Ovary (tissue), 9 donors: Measurements from ENCODE around the gene KLHL22. TPM values are rescaled to one million over a fixed set of nuclear protein-coding genes. Genes with fewer than 3 reads are reported as not detected.

Experiments used
- DNase-seq, 5 donors: peaks; one replicate each; pipeline ENCODE4 v3.0.0-alpha.2; 2019 to 2020
- H3K27ac ChIP-seq, 2 donors: fragments of 200-600 bp; one replicate each; pipeline versions ENCODE4 v1.5.1 to v1.8.0; 2019 to 2022
- H3K27me3 ChIP-seq: fragments of 200-600 bp; one replicate; pipeline ENCODE4 v1.8.0; 2022
- H3K36me3 ChIP-seq: fragments of 200-600 bp; sonication (generic); one replicate; pipeline ENCODE4 v1.5.1; 2019
- H3K4me1 ChIP-seq: one replicate; pipeline ENCODE4 v1.8.1; 2013; ENCODE audit warnings: mild to moderate bottlenecking, moderate library complexity; ENCODE audit not compliant: insufficient read depth
- H3K4me3 ChIP-seq: fragments of 200-600 bp; sonication (generic); one replicate; pipeline ENCODE4 v1.5.1; 2017
- H3K9me3 ChIP-seq, 2 donors: fragments of 200-600 bp in 1 of 2; sonication (generic) in 1 of 2; one replicate each; pipeline versions ENCODE4 v1.5.1 to v1.8.1; 2013 to 2019; ENCODE audit warnings: mild to moderate bottlenecking in 1 of 2, moderate library complexity in 1 of 2
- EP300 ChIP-seq: sonication (generic); formaldehyde crosslinking; IDR thresholded peaks from one replicate; pipeline ENCODE4 v1.6.1; 2017; ENCODE audit warnings: antibody characterized with exemption
- POLR2A ChIP-seq: fragments of 450-650 bp; IDR thresholded peaks from one replicate; pipeline ENCODE4 v1.6.1; 2017; ENCODE audit warnings: antibody characterized with exemption, mild to moderate bottlenecking, moderate library complexity
- WGBS, 3 donors: extraction: QIAGEN DNeasy Blood & Tissue Kit in 1 of 3; methylation state at CpG; one replicate each; pipeline versions ENCODE4 v1.1.5 to v1.1.7; 2013 to 2017; 5-methylcytosine and 5-hydroxymethylcytosine counted together
- intact Hi-C, 4 donors: fragments of 100-400 bp; cut with DNase I; formaldehyde crosslinking; loops; one replicate each; pipeline versions ENCODE4 v1.11.0 to v1.15.1; 2022 to 2023
- polyA plus RNA-seq, 2 donors: library from polyadenylated mRNA; stranded (reverse); fragments of 200-250 nt in 1 of 2; fragments of 350-450 nt in 1 of 2; fragmentation: Illumina TruSeq in 1 of 2; extraction: RNeasy Lipid Tissue Mini Kit (QIAGEN cat#74804) in 1 of 2; gene quantifications; one replicate each; pipeline ENCODE4 v1.2.3, GENCODE V29; 2013 to 2014
- total RNA-seq, 7 donors: library from RNA; depleted of rRNA in 2 of 7; stranded (reverse); fragments of >200 nt in 2 of 7; fragmentation: NEBNext Ultra II Directional in 3 of 7; extraction: Animal tissue kit (Norgen Biotek cat#: 25700) in 3 of 7; gene quantifications; one replicate each; pipeline versions ENCODE4 v1.1.0 to v1.2.4, GENCODE V29; 2016 to 2023
- TF ChIP-seq, protein P1 (sequence below), 3 donors: fragments of 450-650 bp in 2 of 3; fragments of 200-600 bp in 1 of 3; IDR thresholded peaks; one replicate each; pipeline versions ENCODE4 v1.5.1 to v1.8.0; 2016 to 2022; ENCODE audit warnings: antibody characterized with exemption in 3 of 3, mild to moderate bottlenecking in 1 of 3
- donor health status: DM: no; HTN: no; CAD: no; lungs with moderate emphysema.
- donor health status: DM: no; HTN: no; CAD: no.
- donor health status: Bipolar disorder and iron deficiency.
- donor health status: DM: yes; HTN: yes; CAD: no.
- donor health status: DM: no; HTN: no; CAD: no.
- donor health status: DM: yes; HTN: yes; CAD: no.

The KLHL22 gene
- total and polyA plus RNA-seq, 9 donors = 24.6 to 42.9 (median 28.7) TPM

DNA sequence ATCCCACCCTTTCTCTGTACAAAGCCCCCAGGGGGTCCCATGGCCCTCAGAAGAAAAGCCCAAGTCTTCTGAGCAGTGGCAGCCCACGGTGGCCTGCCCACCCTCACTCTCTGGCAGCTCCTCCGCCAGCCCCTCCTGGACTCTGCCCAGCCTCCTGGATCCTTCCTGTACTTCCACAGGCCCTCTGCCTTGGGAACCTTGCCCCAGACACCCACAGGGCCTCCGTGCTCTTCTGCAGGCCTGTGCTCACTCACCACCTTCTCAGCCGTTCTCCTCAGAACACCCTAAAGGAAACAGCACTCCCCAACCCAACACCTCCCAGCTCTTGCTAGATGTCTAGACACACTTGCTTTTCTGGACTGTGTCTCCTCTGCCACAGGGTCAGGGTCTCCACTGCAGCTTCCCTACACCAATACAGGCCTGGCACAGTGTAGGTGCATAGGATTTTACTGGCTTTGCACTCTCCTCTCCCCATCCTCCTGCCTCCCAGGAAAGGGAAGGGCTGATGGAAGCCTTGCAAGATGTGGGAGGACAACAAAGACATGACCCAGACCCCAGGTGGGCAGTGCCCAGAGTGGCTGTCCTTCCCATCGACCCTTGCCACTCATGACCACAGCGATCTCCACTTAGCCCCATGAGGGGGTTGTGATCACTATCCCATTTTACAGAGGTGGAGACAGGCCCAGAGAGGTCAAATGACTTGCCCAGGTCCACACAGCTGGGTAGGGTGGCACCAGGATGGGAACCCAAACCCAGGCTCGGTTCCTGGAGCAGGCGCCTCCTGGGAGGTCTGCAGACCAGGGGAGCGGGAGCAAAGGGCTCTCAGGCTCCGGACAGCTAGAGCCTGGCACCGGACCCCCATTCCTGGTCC is 59.9 kb downstream of the KLHL22 start:
- peak in 2 of 5 donors; percentile 18 to 44 for DNase-seq
- TF ChIP-seq, protein P1, sequence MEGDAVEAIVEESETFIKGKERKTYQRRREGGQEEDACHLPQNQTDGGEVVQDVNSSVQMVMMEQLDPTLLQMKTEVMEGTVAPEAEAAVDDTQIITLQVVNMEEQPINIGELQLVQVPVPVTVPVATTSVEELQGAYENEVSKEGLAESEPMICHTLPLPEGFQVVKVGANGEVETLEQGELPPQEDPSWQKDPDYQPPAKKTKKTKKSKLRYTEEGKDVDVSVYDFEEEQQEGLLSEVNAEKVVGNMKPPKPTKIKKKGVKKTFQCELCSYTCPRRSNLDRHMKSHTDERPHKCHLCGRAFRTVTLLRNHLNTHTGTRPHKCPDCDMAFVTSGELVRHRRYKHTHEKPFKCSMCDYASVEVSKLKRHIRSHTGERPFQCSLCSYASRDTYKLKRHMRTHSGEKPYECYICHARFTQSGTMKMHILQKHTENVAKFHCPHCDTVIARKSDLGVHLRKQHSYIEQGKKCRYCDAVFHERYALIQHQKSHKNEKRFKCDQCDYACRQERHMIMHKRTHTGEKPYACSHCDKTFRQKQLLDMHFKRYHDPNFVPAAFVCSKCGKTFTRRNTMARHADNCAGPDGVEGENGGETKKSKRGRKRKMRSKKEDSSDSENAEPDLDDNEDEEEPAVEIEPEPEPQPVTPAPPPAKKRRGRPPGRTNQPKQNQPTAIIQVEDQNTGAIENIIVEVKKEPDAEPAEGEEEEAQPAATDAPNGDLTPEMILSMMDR (IDR thresholded peaks at IDR 0.05) = no peak
- TF ChIP-seq EP300 (no peak), POLR2A (no peak)
- intact Hi-C loops = loop anchor here in 1 of 4 donors (2.0 kb wide), 1 partner anchor 15 kb away; no protein-coding TSS in a partner anchor
- Histone ChIP-seq H3K36me3 (no peaks in the 10 kb centered on the region), H3K27me3 (no peaks in the 10 kb centered on the region), H3K27ac (no peak overlapping the region), H3K9me3 (no peaks in the 10 kb centered on the region), H3K4me1 (peaks cover 15% of the 10 kb centered on the region), H3K4me3 (peak overlapping the region; percentile 81)
- 16 to 27% (median 21%) methylated on average over 10 to 11 of the region's 11 CpGs for WGBS, 3 donors

DNA sequence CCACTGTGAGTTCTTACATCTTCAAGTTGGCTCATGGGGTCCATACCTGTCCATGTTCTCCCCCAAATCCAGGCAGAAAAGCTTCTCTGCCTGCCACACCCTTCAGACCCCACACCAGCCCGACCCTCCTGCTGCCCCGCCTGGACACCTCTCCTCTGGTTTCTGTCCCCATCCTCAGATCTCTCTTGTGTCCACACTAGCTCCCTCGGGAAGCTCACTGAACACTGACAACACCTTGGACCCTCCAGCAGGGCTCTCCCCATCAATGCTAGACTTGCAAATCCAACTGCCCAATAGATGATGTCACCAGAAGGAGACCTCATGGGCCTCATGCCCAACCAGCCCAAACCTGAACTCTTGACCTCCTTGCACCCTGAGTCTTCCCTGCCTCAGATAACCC is 60.8 kb downstream of the KLHL22 start:
- DNase-seq = peak in 2 of 5 donors; percentile 16 to 31
- H3K4me1 ChIP-seq = peaks cover 15% of the 10 kb centered on the region
- TF ChIP-seq EP300 (no peak), POLR2A (no peak)
- TF ChIP-seq, protein P1 (IDR thresholded peaks at IDR 0.05) = no peak
- no peaks in the 10 kb centered on the region for H3K27me3 ChIP-seq
- H3K36me3 ChIP-seq = no peaks in the 10 kb centered on the region
- intact Hi-C loops = no loop called here
- no peak overlapping the region for H3K4me3 ChIP-seq
- WGBS, 3 donors = 86 to 93% (median 90%) methylated on average over 3 of the region's 3 CpGs
- H3K27ac ChIP-seq = no peak overlapping the region
- no peaks in the 10 kb centered on the region for H3K9me3 ChIP-seq

DNA sequence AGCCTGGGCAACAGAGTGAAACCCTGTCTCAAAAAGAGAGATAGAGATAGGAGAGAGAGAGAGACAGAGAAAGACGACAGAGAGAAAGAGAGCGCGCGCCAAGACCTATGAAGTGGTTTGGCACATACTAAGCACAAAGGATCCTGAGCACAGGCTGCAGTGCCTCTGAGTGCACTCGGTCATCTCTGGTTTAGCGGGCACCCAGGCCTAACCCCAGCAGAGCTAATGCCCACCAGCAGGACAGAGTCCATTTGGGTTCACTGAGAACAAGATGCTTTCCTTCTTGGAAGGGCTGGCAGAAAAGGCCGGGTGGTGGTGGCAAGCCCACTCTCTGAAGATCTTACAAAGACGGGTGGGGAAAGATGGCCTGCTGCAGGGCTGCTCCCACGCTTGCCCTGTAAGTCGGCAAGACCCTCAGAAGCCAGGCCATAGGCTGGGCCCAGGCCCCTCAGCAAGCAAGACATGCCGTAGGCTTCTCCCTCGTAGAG is 61.3 kb downstream of the KLHL22 start:
- Histone ChIP-seq H3K27me3 (no peaks in the 10 kb centered on the region), H3K4me3 (no peak overlapping the region), H3K36me3 (no peaks in the 10 kb centered on the region), H3K27ac (no peak overlapping the region), H3K9me3 (no peaks in the 10 kb centered on the region), H3K4me1 (peaks cover 15% of the 10 kb centered on the region)
- 83 to 89% (median 87%) methylated on average over 12 of the region's 12 CpGs for WGBS, 3 donors
- DNase-seq = peak in 2 of 5 donors; percentile 13 to 31
- no peak for TF ChIP-seq POLR2A
- no peak for TF ChIP-seq EP300
- TF ChIP-seq, protein P1 (IDR thresholded peaks at IDR 0.05) = no peak
- intact Hi-C loops = no loop called here

DNA sequence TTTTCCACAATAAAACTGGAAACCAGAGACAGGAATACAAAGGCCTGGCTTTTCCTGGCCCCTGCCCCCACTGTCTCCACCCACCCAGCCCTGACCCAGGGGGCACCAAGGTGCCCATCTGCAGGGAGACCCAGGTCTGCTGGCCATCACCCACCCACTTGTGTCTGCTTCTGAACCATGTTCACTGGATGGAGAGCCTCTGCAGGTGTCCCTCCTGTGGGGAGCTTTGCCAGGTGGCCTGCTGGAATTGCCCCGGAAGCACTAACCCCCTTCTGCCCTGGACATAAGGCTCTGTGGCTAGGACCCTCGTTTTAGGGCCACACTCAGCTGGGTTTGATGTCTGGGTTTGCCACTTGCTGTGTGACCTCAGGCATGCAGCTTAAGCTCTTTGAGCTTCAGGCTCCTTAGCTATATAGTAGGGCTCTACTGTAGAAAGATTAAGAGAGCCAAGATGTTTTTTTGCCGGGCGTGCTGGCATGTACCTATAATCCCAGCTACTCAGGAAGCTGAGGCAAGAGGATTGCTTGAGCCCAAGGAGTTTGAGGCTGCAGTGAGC is 61.8 kb downstream of the KLHL22 start:
- Histone ChIP-seq H3K9me3 (no peaks in the 10 kb centered on the region), H3K27ac (no peak overlapping the region), H3K27me3 (no peaks in the 10 kb centered on the region), H3K4me1 (peaks cover 10% of the 10 kb centered on the region), H3K36me3 (no peaks in the 10 kb centered on the region), H3K4me3 (no peak overlapping the region)
- DNase-seq = peak in 2 of 5 donors; percentile 17 to 25
- WGBS, 3 donors = 65 to 76% (median 73%) methylated on average over 4 of the region's 4 CpGs
- intact Hi-C loops = no loop called here
- TF ChIP-seq EP300 (no peak), POLR2A (no peak)
- TF ChIP-seq, protein P1 (IDR thresholded peaks at IDR 0.05) = no peak
